WTC11 (cell line): Measurements from ENCODE around the gene THAP9. TPM values are rescaled to one million over a fixed set of nuclear protein-coding genes. Genes with fewer than 3 reads are reported as not detected.

ENCODE experiments used
- ARID4B ChIP-seq: sonication (generic); formaldehyde crosslinking; IDR thresholded peaks from 2 replicates; pipeline ENCODE4 v1.8.0; 2023; ENCODE audit warnings: missing genetic modification reagents, mild to moderate bottlenecking, borderline replicate concordance
- CREB1 ChIP-seq: sonication (generic); formaldehyde crosslinking; IDR thresholded peaks from 2 replicates; pipeline ENCODE4 v1.8.0; 2023; ENCODE audit warnings: mild to moderate bottlenecking, missing genetic modification reagents
- GABPB1 ChIP-seq: sonication (generic); formaldehyde crosslinking; IDR thresholded peaks from 2 replicates; pipeline ENCODE4 v1.8.1; 2023; ENCODE audit warnings: mild to moderate bottlenecking, missing genetic modification reagents
- GRHL2 ChIP-seq: fragments of 250-450 bp; sonication (Bioruptor Pico); IDR thresholded peaks from 2 replicates; pipeline ENCODE4 v1.8.0; 2022; ENCODE audit warnings: mild to moderate bottlenecking, moderate library complexity; ENCODE audit not compliant: insufficient replicate concordance, severe bottlenecking
- HMGA2 ChIP-seq: fragments of 250-450 bp; sonication (Bioruptor Pico); IDR thresholded peaks from 2 replicates; pipeline ENCODE4 v1.4.0; 2021; ENCODE audit warnings: mild to moderate bottlenecking, moderate library complexity
- SOX15 ChIP-seq: fragments of 250-450 bp; sonication (Bioruptor Pico); IDR thresholded peaks from 2 replicates; pipeline ENCODE4 v1.9.0; 2021; ENCODE audit warnings: mild to moderate bottlenecking
- total RNA-seq: library from RNA; stranded (reverse); gene quantifications from 3 replicates; pipeline ENCODE4 v1.2.3, GENCODE V29; 2021
- TF ChIP-seq, protein P1 (sequence below): sonication (generic); formaldehyde crosslinking; conservative IDR thresholded peaks from 2 replicates; pipeline ENCODE4 v1.8.1; 2023; ENCODE audit warnings: mild to moderate bottlenecking, low read depth, missing genetic modification reagents, moderate library complexity
- TF ChIP-seq, protein P2 (sequence below): sonication (generic); formaldehyde crosslinking; IDR thresholded peaks from 2 replicates; pipeline ENCODE4 v1.8.0; 2023; ENCODE audit warnings: mild to moderate bottlenecking, missing genetic modification reagents

The THAP9 gene
- total RNA-seq, 1 experiment from 2014 or later: 17.7 TPM

GRCh38 chr4:82969414-82969813, 68.9 kb downstream of the THAP9 start (continued):
- TF ChIP-seq ARID4B (CRISPR knock-in tag) (no peak), SOX15 (CRISPR knock-in tag) (no peak), CREB1 (CRISPR knock-in tag) (no peak), GABPB1 (CRISPR knock-in tag) (no peak), HMGA2 (CRISPR knock-in tag) (no peak), GRHL2 (CRISPR knock-in tag) (no peak)
- TF ChIP-seq, protein P1, sequence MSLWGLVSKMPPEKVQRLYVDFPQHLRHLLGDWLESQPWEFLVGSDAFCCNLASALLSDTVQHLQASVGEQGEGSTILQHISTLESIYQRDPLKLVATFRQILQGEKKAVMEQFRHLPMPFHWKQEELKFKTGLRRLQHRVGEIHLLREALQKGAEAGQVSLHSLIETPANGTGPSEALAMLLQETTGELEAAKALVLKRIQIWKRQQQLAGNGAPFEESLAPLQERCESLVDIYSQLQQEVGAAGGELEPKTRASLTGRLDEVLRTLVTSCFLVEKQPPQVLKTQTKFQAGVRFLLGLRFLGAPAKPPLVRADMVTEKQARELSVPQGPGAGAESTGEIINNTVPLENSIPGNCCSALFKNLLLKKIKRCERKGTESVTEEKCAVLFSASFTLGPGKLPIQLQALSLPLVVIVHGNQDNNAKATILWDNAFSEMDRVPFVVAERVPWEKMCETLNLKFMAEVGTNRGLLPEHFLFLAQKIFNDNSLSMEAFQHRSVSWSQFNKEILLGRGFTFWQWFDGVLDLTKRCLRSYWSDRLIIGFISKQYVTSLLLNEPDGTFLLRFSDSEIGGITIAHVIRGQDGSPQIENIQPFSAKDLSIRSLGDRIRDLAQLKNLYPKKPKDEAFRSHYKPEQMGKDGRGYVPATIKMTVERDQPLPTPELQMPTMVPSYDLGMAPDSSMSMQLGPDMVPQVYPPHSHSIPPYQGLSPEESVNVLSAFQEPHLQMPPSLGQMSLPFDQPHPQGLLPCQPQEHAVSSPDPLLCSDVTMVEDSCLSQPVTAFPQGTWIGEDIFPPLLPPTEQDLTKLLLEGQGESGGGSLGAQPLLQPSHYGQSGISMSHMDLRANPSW (CRISPR knock-in tag): no peak
- TF ChIP-seq, protein P2, sequence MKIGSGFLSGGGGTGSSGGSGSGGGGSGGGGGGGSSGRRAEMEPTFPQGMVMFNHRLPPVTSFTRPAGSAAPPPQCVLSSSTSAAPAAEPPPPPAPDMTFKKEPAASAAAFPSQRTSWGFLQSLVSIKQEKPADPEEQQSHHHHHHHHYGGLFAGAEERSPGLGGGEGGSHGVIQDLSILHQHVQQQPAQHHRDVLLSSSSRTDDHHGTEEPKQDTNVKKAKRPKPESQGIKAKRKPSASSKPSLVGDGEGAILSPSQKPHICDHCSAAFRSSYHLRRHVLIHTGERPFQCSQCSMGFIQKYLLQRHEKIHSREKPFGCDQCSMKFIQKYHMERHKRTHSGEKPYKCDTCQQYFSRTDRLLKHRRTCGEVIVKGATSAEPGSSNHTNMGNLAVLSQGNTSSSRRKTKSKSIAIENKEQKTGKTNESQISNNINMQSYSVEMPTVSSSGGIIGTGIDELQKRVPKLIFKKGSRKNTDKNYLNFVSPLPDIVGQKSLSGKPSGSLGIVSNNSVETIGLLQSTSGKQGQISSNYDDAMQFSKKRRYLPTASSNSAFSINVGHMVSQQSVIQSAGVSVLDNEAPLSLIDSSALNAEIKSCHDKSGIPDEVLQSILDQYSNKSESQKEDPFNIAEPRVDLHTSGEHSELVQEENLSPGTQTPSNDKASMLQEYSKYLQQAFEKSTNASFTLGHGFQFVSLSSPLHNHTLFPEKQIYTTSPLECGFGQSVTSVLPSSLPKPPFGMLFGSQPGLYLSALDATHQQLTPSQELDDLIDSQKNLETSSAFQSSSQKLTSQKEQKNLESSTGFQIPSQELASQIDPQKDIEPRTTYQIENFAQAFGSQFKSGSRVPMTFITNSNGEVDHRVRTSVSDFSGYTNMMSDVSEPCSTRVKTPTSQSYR: no peak

Other genes with a start within 250 kb of the THAP9 start
- 4.6 to 6.3 TPM (median 4.9 TPM) in 3 replicates for gene SCD5, start 101.9 kb upstream of the THAP9 start, total RNA-seq
- gene SEC31A, start 9.6 kb upstream of the THAP9 start, total RNA-seq: 106 to 137 TPM (median 122 TPM) in 3 replicates
- gene LIN54, start 110.1 kb downstream of the THAP9 start, total RNA-seq: 11.8 to 13.2 TPM (median 12.7 TPM) in 3 replicates
- 26.9 to 30.9 TPM (median 28.7 TPM) in 3 replicates for gene COPS4, start 134.4 kb downstream of the THAP9 start, total RNA-seq
- 1.4 to 3.1 TPM (median 1.6 TPM) in 3 replicates for gene PLAC8, start 214.0 kb downstream of the THAP9 start, total RNA-seq